HL-60 (cell line): ENCODE measurements around the gene ZBTB7B.

Source experiments
- GABPA ChIP-seq: IDR thresholded peaks from 2 replicates; pipeline ENCODE4 v1.6.1; 2012; ENCODE audit warnings: low read depth
- POLR2AphosphoS5 ChIP-seq: IDR thresholded peaks from 2 replicates; pipeline ENCODE4 v1.6.1; 2012; ENCODE audit warnings: low read depth
- TF ChIP-seq, protein P1 (sequence below): IDR thresholded peaks from one replicate; pipeline ENCODE4 v1.5.1; 2011; ENCODE audit warnings: low read length, control low read depth, inconsistent platforms; ENCODE audit not compliant: insufficient read depth

DNA sequence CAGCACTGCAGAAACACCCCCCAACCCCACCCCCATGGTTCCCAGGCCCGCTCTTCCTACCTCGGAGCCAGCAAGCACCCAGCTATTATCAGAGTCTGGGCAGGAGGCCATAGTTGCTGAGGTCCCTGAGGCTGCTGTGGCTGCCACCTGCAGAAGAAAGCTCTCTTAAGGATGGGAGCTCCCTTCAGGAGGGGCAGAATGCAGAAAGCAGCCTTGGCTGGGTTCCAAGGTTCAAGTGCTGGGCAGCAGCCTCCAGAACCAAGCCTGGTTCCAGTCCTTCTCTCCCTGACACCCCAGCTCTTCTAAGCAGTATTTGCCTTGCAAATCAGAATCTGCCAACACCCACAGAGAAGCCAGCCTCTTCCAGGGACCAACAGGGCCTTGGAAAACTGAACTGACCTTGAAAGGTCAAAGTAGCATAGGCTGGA is 49.0 kb upstream of the ZBTB7B start:
- TF ChIP-seq, protein P1, sequence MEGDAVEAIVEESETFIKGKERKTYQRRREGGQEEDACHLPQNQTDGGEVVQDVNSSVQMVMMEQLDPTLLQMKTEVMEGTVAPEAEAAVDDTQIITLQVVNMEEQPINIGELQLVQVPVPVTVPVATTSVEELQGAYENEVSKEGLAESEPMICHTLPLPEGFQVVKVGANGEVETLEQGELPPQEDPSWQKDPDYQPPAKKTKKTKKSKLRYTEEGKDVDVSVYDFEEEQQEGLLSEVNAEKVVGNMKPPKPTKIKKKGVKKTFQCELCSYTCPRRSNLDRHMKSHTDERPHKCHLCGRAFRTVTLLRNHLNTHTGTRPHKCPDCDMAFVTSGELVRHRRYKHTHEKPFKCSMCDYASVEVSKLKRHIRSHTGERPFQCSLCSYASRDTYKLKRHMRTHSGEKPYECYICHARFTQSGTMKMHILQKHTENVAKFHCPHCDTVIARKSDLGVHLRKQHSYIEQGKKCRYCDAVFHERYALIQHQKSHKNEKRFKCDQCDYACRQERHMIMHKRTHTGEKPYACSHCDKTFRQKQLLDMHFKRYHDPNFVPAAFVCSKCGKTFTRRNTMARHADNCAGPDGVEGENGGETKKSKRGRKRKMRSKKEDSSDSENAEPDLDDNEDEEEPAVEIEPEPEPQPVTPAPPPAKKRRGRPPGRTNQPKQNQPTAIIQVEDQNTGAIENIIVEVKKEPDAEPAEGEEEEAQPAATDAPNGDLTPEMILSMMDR: no peak
- TF ChIP-seq POLR2AphosphoS5 (no peak), GABPA (no peak)
